Measurements from ENCODE around the gene ZC3H11A. TPM values are rescaled to one million over a fixed set of nuclear protein-coding genes. Genes with fewer than 3 reads are reported as not detected.

The ZC3H11A gene
- total RNA-seq, 1 donor from 2014 or later = 50.1 TPM

DNA sequence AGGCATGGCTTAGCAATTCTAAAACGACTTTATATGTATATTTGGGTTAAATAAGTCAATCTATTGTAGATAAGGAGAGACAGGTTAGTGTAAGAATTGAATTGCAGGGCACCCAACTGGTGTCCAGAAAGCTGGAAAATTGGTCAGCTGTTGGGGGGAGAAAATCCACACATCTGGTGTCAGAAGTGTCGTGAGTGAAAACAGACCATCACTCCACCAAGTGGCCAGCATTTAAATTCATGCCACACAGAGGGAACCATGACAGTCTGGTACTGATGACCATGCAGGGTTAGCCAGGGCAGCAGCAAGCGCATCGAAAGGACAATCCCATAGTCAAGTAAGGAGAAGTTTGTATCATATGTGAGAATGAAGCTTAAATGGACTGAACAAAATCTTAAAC, 18.8 kb upstream of the ZC3H11A start:
- Histone ChIP-seq H3K9me3 (replicated peaks) (no peaks in the 10 kb centered on the region), H3K36me3 (no peaks in the 10 kb centered on the region), H3K4me3 (no peak overlapping the region), H3K4me1 (peaks cover 2% of the 10 kb centered on the region), H3K27ac (replicated peaks) (no peak overlapping the region), H3K27me3 (ENCODE audit: low read depth) (no peaks in the 10 kb centered on the region)
- DNase-seq = no peak
- TF ChIP-seq, protein P1, sequence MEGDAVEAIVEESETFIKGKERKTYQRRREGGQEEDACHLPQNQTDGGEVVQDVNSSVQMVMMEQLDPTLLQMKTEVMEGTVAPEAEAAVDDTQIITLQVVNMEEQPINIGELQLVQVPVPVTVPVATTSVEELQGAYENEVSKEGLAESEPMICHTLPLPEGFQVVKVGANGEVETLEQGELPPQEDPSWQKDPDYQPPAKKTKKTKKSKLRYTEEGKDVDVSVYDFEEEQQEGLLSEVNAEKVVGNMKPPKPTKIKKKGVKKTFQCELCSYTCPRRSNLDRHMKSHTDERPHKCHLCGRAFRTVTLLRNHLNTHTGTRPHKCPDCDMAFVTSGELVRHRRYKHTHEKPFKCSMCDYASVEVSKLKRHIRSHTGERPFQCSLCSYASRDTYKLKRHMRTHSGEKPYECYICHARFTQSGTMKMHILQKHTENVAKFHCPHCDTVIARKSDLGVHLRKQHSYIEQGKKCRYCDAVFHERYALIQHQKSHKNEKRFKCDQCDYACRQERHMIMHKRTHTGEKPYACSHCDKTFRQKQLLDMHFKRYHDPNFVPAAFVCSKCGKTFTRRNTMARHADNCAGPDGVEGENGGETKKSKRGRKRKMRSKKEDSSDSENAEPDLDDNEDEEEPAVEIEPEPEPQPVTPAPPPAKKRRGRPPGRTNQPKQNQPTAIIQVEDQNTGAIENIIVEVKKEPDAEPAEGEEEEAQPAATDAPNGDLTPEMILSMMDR (IDR thresholded peaks at IDR 0.05; ENCODE audit: borderline replicate concordance) = peak; percentile 36
- intact Hi-C loops (cut with micrococcal nuclease) = no loop called here

DNA sequence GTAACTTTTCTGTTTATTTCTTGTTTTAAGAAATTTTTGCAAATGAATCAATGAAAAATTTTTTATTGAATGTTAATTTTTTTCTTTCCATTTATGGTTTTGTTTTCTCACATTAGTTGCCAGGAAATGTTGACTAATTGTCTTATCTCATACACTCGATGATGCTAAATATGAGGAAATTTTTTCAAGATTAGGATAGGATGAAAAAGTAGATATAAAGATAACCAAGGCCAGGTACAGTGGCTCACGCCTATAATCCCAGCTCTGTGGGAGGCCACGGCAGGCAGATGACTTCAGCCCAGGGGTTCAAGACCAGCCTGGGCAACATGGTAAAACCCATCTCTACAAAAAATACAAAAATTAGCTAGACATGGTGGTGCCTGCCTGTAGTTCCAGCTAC, 17.8 kb upstream of the ZC3H11A start:
- H3K27ac ChIP-seq (replicated peaks) = no peak overlapping the region
- TF ChIP-seq, protein P1 (IDR thresholded peaks at IDR 0.05; ENCODE audit: borderline replicate concordance) = no peak
- H3K4me1 ChIP-seq = no peaks in the 10 kb centered on the region
- no peak for DNase-seq
- H3K27me3 ChIP-seq (ENCODE audit: low read depth) = no peaks in the 10 kb centered on the region
- no peaks in the 10 kb centered on the region for H3K36me3 ChIP-seq
- intact Hi-C loops (cut with micrococcal nuclease) = no loop called here
- H3K9me3 ChIP-seq (replicated peaks) = no peaks in the 10 kb centered on the region
- H3K4me3 ChIP-seq = no peak overlapping the region

DNA sequence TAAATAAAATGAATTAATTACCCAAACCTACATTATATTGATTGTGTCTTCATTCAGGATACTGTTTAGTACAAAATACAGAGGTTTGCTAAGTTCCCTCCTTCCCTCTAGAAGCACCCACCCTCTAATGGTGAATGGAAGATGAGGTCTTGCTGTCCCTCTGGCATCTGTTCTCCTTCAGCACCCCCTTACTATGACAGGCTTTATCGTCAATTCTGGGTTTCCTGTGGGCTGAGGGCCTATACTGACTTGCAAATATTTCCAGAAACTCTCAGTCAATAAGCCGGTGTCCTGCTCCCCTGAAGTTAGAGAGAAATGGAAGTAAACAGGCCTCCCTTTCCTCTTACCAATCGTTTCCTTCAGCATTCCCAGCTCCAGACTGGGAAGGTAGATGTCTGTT, 17.3 kb upstream of the ZC3H11A start:
- H3K9me3 ChIP-seq (replicated peaks) = no peaks in the 10 kb centered on the region
- no peaks in the 10 kb centered on the region for H3K4me1 ChIP-seq
- no peaks in the 10 kb centered on the region for H3K36me3 ChIP-seq
- H3K27me3 ChIP-seq (ENCODE audit: low read depth) = no peaks in the 10 kb centered on the region
- no peak overlapping the region for H3K27ac ChIP-seq (replicated peaks)
- intact Hi-C loops (cut with micrococcal nuclease) = no loop called here
- TF ChIP-seq, protein P1 (IDR thresholded peaks at IDR 0.05; ENCODE audit: borderline replicate concordance) = no peak
- no peak overlapping the region for H3K4me3 ChIP-seq
- DNase-seq = no peak

DNA sequence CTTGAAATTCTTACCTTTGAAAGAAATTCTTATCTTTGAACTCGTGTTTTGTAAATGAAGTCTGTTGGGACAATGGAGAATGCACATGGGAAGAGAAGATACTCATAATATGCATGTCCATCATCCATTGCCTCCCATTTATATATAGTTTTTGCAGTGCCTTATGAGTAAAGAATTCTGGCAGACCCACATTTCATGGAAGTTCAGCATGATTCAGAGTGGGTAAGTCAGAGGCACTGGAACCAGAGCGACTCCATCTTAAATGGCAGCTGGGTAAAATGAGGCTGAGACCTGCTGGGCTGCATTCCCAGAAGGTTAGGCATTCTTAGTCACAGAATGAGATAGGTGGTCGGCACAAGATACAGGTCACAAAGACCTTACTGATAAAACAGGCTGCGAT, 16.6 kb upstream of the ZC3H11A start:
- no peaks in the 10 kb centered on the region for H3K9me3 ChIP-seq (replicated peaks)
- DNase-seq = no peak
- no peaks in the 10 kb centered on the region for H3K27me3 ChIP-seq (ENCODE audit: low read depth)
- intact Hi-C loops (cut with micrococcal nuclease) = no loop called here
- no peaks in the 10 kb centered on the region for H3K36me3 ChIP-seq
- H3K4me3 ChIP-seq = no peak overlapping the region
- TF ChIP-seq, protein P1 (IDR thresholded peaks at IDR 0.05; ENCODE audit: borderline replicate concordance) = no peak
- H3K27ac ChIP-seq (replicated peaks) = no peak overlapping the region
- H3K4me1 ChIP-seq = no peaks in the 10 kb centered on the region

DNA sequence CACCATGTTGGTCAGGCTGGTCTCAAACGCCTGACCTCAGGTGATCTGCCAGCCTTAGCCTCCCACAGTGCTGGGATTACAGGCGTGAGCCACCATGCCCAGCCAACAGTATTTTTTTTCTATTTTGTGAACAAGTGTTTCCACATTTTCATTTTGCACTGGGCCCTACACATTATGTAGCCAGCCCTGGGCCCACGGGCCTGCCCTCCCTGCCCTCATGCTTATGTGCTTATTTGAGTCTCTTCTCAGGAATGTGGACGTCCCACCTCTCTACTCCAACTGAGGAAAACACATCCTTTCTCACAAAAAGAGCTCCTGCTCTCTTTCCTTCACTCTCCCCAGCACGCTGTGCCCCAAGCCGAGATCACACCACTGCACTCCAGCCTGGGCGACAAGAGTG, 13.5 kb upstream of the ZC3H11A start:
- Histone ChIP-seq H3K36me3 (no peaks in the 10 kb centered on the region), H3K9me3 (replicated peaks) (no peaks in the 10 kb centered on the region), H3K4me1 (no peaks in the 10 kb centered on the region), H3K27me3 (ENCODE audit: low read depth) (no peaks in the 10 kb centered on the region), H3K4me3 (no peak overlapping the region), H3K27ac (replicated peaks) (no peak overlapping the region)
- intact Hi-C loops (cut with micrococcal nuclease) = no loop called here
- no peak for DNase-seq
- TF ChIP-seq, protein P1 (IDR thresholded peaks at IDR 0.05; ENCODE audit: borderline replicate concordance) = no peak

DNA sequence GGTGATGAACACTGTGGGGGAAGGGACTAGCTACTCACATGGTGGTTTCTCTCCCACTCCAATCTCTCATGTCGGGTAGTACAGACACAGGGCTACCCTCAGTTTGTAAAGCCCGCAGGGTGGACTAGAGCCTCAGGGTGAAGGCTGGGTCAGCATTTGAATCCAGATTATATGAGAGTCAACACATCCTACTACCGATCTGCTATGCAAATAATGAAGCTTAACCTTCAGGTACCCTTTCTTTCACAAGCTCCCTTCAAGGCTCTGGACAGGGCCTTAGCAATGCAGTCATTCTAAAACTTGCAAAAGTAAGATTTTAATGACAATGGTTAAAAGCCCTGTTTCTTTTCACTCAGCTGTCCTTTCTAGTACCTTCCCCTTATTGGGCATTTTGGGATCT, 5.5 kb upstream of the ZC3H11A start:
- no peak overlapping the region for H3K27ac ChIP-seq (replicated peaks)
- TF ChIP-seq, protein P1 (IDR thresholded peaks at IDR 0.05; ENCODE audit: borderline replicate concordance) = no peak
- intact Hi-C loops (cut with micrococcal nuclease) = no loop called here
- no peaks in the 10 kb centered on the region for H3K36me3 ChIP-seq
- no peak overlapping the region for H3K4me3 ChIP-seq
- no peak for DNase-seq
- no peaks in the 10 kb centered on the region for H3K27me3 ChIP-seq (ENCODE audit: low read depth)
- peaks cover 3% of the 10 kb centered on the region for H3K4me1 ChIP-seq
- H3K9me3 ChIP-seq (replicated peaks) = no peaks in the 10 kb centered on the region
